NCI-H1105 (cell line): Measurements from ENCODE around the gene ZFPM1.
"Not testable (repeated sequence)": the region's sequence is repeated elsewhere in the genome, so short reads cannot be mapped to it uniquely, and the experiment has no call there.

Experiments used
- DNase-seq: peaks from one replicate; lab custom pipeline; 2025; lab: John Stamatoyannopoulos, UW

Gene ZFPM1

GRCh38 chr16:88466175-88466862 is 13.2 kb downstream of the ZFPM1 start:
- DNase-seq = no peak

GRCh38 chr16:88466949-88467348 is 13.9 kb downstream of the ZFPM1 start:
- DNase-seq = no peak

GRCh38 chr16:88467541-88467944 is 14.5 kb downstream of the ZFPM1 start:
- DNase-seq = no peak

- no peak for DNase-seq
Measured at GRCh38 chr16:88468275-88469129, 15.4 kb downstream of the ZFPM1 start.

GRCh38 chr16:88469615-88470395 is 16.7 kb downstream of the ZFPM1 start:
- no peak for DNase-seq

GRCh38 chr16:88470396-88470680 is 17.3 kb downstream of the ZFPM1 start:
- not testable (repeated sequence) for DNase-seq

GRCh38 chr16:88470696-88471095 is 17.6 kb downstream of the ZFPM1 start:
- not testable (repeated sequence) for DNase-seq

- no peak for DNase-seq
Measured at GRCh38 chr16:88471115-88471514, 18.0 kb downstream of the ZFPM1 start.

- DNase-seq = no peak
Measured at GRCh38 chr16:88471575-88471974, 18.5 kb downstream of the ZFPM1 start.

GRCh38 chr16:88472069-88472468 is 19.0 kb downstream of the ZFPM1 start:
- DNase-seq = no peak

- DNase-seq = no peak
Measured at GRCh38 chr16:88472637-88473205, 19.6 kb downstream of the ZFPM1 start.

GRCh38 chr16:88473666-88474534 is 20.8 kb downstream of the ZFPM1 start:
- no peak for DNase-seq

GRCh38 chr16:88475037-88475436 is 22.0 kb downstream of the ZFPM1 start:
- DNase-seq = no peak

GRCh38 chr16:88476203-88476602 is 23.1 kb downstream of the ZFPM1 start:
- DNase-seq = no peak

- DNase-seq = no peak
Measured at GRCh38 chr16:88476817-88477397, 23.8 kb downstream of the ZFPM1 start.

- DNase-seq = no peak
Measured at GRCh38 chr16:88477631-88478519, 24.8 kb downstream of the ZFPM1 start.

GRCh38 chr16:88478889-88479792 is 26.1 kb downstream of the ZFPM1 start:
- no peak for DNase-seq

- no peak for DNase-seq
Measured at GRCh38 chr16:88479793-88480760, 27.0 kb downstream of the ZFPM1 start.
